Psoas muscle (tissue), 8 donors: ENCODE data around the gene STARD10. TPM values are rescaled to one million over a fixed set of nuclear protein-coding genes. Genes with fewer than 3 reads are reported as not detected.

ENCODE experiments used
- ATAC-seq, 4 donors: fragments of 200-7000 bp; cut with Tn5 transposase; one replicate each; pipeline ENCODE4 v1.9.1; 2020; ENCODE audit warnings: moderate library complexity in 3 of 4, mild to moderate bottlenecking in 2 of 4
- DNase-seq, 2 donors: peaks; one replicate each; pipeline ENCODE4 v3.0.0-alpha.2; 2020
- H3K27ac ChIP-seq: fragments of 200-600 bp; one replicate; pipeline ENCODE4 v1.8.0; 2022
- H3K27me3 ChIP-seq, 3 donors: fragments of 200-600 bp in 1 of 3; one replicate each; pipeline versions ENCODE4 v1.6.1 to v1.8.0; 2013 to 2022; ENCODE audit warnings: low read length in 2 of 3, mild to moderate bottlenecking in 2 of 3, moderate library complexity in 1 of 3; ENCODE audit not compliant: insufficient read depth in 3 of 3
- H3K36me3 ChIP-seq, 2 donors: fragments of 200-600 bp in 1 of 2; one replicate each; pipeline versions ENCODE4 v1.6.1 to v1.8.0; 2013 to 2022; ENCODE audit warnings: low read depth in 1 of 2, mild to moderate bottlenecking in 1 of 2, moderate library complexity in 1 of 2; ENCODE audit not compliant: insufficient read depth in 1 of 2
- H3K4me1 ChIP-seq: fragments of 200-600 bp; one replicate; pipeline ENCODE4 v1.8.0; 2022
- H3K4me3 ChIP-seq: fragments of 200-600 bp; one replicate; pipeline ENCODE4 v1.8.0; 2022; ENCODE audit warnings: mild to moderate bottlenecking
- H3K9me3 ChIP-seq: fragments of 200-600 bp; one replicate; pipeline ENCODE4 v1.8.0; 2022
- WGBS, 3 donors: extraction: QIAGEN DNeasy Blood & Tissue Kit; methylation state at CpG; one replicate each; pipeline versions ENCODE4 v1.1.6 to v1.1.7; 2013; 5-methylcytosine and 5-hydroxymethylcytosine counted together
- intact Hi-C, 2 donors: fragments of 100-400 bp; cut with DNase I; formaldehyde crosslinking; loops; one replicate each; pipeline versions ENCODE4 v1.11.0 to v1.14.2; 2022
- polyA plus RNA-seq, 3 donors: library from polyadenylated mRNA; stranded (reverse); fragments of 200-250 nt; gene quantifications; one replicate each; pipeline ENCODE4 v1.2.3, GENCODE V29; 2013
- total RNA-seq, 4 donors: library from RNA; stranded (reverse); fragmentation: NEBNext Ultra II Directional in 2 of 4; extraction: Animal tissue kit (Norgen Biotek cat#: 25700) in 2 of 4; gene quantifications; one replicate each; pipeline versions ENCODE4 v1.2.1 to v1.2.4, GENCODE V29; 2021 to 2023
- TF ChIP-seq, protein P1 (sequence below): fragments of 200-600 bp; IDR thresholded peaks from one replicate; pipeline ENCODE4 v1.8.0; 2022; ENCODE audit warnings: antibody characterized with exemption
- donor health status: healthy with polysubstance abuse.
- donor health status: DM: no; HTN: no; CAD: no; lungs with moderate emphysema.
- donor health status: Bipolar disorder and iron deficiency.
- donor health status: healthy.
- donor health status: DM: yes; HTN: yes; CAD: no.
- donor health status: DM: no; HTN: no; CAD: no.
- donor health status: DM: no; HTN: no; CAD: no.
- donor health status: DM: yes; HTN: yes; CAD: no.

The STARD10 gene
- total and polyA plus RNA-seq, 7 donors, result 18.6 to 99.9 (median 57.3) TPM

DNA sequence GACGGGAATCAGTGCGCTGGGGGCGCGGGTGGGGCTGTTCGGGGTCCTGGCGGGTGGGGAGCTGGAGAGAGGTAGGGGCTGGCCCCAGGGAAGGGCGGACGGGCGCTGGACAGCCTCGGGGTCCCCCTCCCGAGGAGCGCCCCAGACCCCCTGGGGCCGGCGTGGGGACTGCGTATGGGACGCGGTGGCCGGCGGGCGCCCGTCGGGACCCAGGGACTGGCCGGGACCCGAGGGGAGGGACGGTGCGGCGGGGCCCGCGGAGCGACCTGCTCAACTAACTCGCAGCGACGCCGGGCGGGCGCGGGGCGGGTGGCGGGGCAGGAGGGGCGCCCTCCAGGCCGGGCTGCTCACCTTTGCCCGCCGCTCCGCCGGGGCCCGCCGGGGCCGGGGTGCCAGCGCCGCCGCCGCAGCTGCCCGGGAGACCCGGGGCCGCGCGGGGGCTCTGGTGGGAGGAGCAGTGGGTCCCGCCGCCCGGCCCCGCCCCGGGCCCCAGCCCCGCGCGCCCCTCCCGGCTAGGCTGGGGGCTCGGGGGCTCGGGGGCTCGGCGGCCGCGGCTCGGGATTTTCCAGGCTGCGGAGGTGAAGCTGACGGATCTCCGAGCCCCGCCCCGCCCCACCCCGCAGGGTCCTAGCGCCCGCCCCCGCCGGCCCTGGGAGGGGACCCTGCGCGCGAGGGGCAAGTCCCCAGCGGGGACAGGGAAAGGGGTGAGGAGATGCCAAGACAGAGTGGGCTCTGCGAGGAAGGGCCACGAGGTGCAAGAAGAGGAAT is 12.3 kb downstream of the STARD10 start:
- intact Hi-C loops, result no loop called here
- TF ChIP-seq, protein P1, sequence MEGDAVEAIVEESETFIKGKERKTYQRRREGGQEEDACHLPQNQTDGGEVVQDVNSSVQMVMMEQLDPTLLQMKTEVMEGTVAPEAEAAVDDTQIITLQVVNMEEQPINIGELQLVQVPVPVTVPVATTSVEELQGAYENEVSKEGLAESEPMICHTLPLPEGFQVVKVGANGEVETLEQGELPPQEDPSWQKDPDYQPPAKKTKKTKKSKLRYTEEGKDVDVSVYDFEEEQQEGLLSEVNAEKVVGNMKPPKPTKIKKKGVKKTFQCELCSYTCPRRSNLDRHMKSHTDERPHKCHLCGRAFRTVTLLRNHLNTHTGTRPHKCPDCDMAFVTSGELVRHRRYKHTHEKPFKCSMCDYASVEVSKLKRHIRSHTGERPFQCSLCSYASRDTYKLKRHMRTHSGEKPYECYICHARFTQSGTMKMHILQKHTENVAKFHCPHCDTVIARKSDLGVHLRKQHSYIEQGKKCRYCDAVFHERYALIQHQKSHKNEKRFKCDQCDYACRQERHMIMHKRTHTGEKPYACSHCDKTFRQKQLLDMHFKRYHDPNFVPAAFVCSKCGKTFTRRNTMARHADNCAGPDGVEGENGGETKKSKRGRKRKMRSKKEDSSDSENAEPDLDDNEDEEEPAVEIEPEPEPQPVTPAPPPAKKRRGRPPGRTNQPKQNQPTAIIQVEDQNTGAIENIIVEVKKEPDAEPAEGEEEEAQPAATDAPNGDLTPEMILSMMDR, result no peak
- Histone ChIP-seq H3K27ac (no peak overlapping the region), H3K27me3 (no peaks in the 10 kb centered on the region), H3K4me1 (peaks cover 29% of the 10 kb centered on the region), H3K4me3 (peak overlapping the region; percentile 75), H3K9me3 (no peaks in the 10 kb centered on the region), H3K36me3 (no peaks in the 10 kb centered on the region)
- DNase-seq (peak; percentile 51 to 67), ATAC-seq (peak; percentile 25 to 64 (median 43))
- WGBS, 3 donors, result 2 to 4% (median 2%) methylated on average over 34 to 85 of the region's 89 CpGs

DNA sequence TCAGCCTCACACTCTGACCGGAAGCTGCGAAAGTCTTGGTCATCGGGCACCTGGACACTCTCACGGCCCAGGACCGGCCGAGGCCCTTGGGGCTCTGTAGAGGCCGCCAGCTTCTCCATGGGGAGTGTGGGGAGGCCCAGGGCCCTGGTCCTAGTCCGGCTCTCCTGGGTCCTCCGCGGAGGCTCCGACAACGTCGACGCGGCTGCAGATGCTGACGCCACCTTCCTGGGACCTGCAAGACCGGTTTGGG is 12.9 kb downstream of the STARD10 start:
- Histone ChIP-seq H3K4me3 (peak overlapping the region; percentile 75), H3K27me3 (no peaks in the 10 kb centered on the region), H3K4me1 (peaks cover 29% of the 10 kb centered on the region), H3K36me3 (no peaks in the 10 kb centered on the region), H3K9me3 (no peaks in the 10 kb centered on the region), H3K27ac (no peak overlapping the region)
- DNase-seq, result no peak
- peak; percentile 9 to 34 (median 16) for ATAC-seq
- 22 to 40% (median 26%) methylated on average over 13 to 17 of the region's 17 CpGs for WGBS, 3 donors
- TF ChIP-seq, protein P1, result no peak
- intact Hi-C loops, result no loop called here

DNA sequence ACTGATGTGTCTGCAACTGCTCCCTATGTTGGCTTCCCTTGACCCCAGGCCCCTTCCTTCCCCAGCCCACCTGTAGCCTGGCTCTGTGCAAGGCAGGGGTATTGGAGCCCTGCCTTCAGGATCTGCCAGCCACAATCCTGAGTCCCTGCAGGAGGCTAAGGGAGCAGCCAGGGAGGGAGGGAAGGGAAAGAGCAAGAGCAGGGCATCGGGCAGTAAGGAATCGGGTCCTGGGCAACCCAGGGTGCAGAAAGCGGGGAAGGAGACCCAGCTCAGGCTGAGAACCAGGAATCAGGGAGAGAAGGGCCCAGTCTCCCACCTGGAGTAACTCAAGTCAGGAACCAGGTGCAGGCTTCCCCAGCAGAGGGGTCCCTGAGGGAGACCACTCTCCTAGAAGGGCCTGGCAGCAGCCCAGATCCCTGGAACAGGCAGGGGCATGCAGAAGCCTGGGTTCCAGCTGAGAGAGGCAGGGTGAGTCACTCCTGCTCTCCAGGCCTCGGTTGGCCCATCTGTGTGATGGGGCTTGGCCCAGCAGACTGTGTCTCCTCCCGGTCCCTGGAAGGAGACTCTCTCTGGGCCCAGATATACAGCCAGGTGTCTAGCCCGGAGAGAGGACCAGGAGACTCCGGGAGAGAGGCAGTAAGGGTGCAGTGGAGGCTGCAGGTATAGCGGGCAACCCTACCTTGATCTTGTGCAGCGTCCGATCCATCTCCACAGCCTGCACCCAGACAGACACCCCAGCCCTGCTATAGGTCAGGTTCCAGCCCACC is 13.4 kb downstream of the STARD10 start:
- H3K36me3 ChIP-seq, result no peaks in the 10 kb centered on the region
- no peak overlapping the region for H3K27ac ChIP-seq
- intact Hi-C loops, result no loop called here
- peak overlapping the region; percentile 75 for H3K4me3 ChIP-seq
- no peaks in the 10 kb centered on the region for H3K27me3 ChIP-seq
- H3K9me3 ChIP-seq, result no peaks in the 10 kb centered on the region
- TF ChIP-seq, protein P1, result no peak
- DNase-seq (no peak), ATAC-seq (peak in 3 of 4 donors; percentile 1 to 14 (median 2))
- WGBS, 3 donors, result 86 to 91% (median 87%) methylated on average over 10 of the region's 10 CpGs
- peaks cover 29% of the 10 kb centered on the region for H3K4me1 ChIP-seq

DNA sequence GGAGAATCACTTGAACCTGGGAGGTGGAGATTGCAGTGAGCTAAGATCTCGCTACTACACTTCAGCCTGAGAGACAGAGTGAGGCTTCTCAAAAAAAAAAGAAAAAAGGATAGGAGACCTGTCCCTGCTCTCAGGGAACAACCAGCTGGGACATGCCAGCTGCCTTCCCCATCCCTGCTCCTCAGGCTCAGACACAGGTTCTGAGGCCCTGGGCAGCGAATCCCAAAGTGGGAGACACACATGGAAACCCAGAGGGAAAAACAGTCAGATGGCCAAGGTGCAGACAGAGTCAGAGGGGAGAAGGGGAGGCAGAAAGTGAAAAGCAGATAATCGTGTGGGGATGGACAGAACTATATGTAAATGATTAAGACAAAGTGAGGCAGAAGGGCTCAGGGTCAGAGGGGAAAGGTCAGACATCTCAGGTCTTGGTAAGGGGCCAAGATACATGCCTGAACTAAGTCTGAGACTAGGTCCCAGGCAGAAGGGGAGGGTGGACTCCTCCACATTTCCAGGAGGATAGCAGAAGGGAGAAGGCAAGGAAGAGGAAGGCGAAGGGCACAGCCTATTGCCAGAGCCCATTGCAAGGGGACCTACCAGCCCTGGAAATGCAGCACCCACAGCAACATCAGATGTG is 14.2 kb downstream of the STARD10 start:
- Histone ChIP-seq H3K36me3 (no peaks in the 10 kb centered on the region), H3K4me3 (no peak overlapping the region), H3K9me3 (no peaks in the 10 kb centered on the region), H3K4me1 (peaks cover 29% of the 10 kb centered on the region), H3K27ac (no peak overlapping the region), H3K27me3 (no peaks in the 10 kb centered on the region)
- DNase-seq, result no peak
- TF ChIP-seq, protein P1, result no peak
- WGBS, 3 donors, result 88 to 92% (median 91%) methylated on average over 4 of the region's 4 CpGs
- intact Hi-C loops, result no loop called here
- ATAC-seq, result no peak
